Upper lobe of right lung (tissue), 1 donor: Measurements from ENCODE around the gene CFHR3. TPM values are rescaled to one million over a fixed set of nuclear protein-coding genes. Genes with fewer than 3 reads are reported as not detected.
"Not testable (repeated sequence)": the region's sequence is repeated elsewhere in the genome, so short reads cannot be mapped to it uniquely, and the experiment has no call there.

Experiments
- ATAC-seq: fragments of 200-7000 bp; cut with Tn5 transposase; one replicate; pipeline ENCODE4 v1.9.1; 2020; ENCODE audit warnings: mild to moderate bottlenecking, moderate library complexity
- DNase-seq: peaks from one replicate; pipeline ENCODE4 v3.0.0-alpha.2; 2020
- H3K27ac ChIP-seq: fragments of 200-600 bp; one replicate; pipeline ENCODE4 v1.8.0; 2022
- H3K27me3 ChIP-seq: fragments of 200-600 bp; one replicate; pipeline ENCODE4 v1.8.0; 2022; ENCODE audit warnings: mild to moderate bottlenecking
- H3K36me3 ChIP-seq: fragments of 200-600 bp; one replicate; pipeline ENCODE4 v1.8.0; 2022
- H3K4me1 ChIP-seq: fragments of 200-600 bp; one replicate; pipeline ENCODE4 v1.8.0; 2022
- H3K4me3 ChIP-seq: fragments of 200-600 bp; one replicate; pipeline ENCODE4 v1.8.0; 2022; ENCODE audit warnings: mild to moderate bottlenecking
- H3K9me3 ChIP-seq: fragments of 200-600 bp; one replicate; pipeline ENCODE4 v1.8.0; 2022
- CTCF ChIP-seq: fragments of 200-600 bp; IDR thresholded peaks from one replicate; pipeline ENCODE4 v1.8.0; 2022; ENCODE audit warnings: antibody characterized with exemption
- intact Hi-C: fragments of 100-400 bp; cut with DNase I; formaldehyde crosslinking; loops from one replicate; pipeline ENCODE4 v1.11.0; 2022
- total RNA-seq: library from RNA; stranded (reverse); fragmentation: NEBNext Ultra II Directional; extraction: Animal tissue kit (Norgen Biotek cat#: 25700); gene quantifications from one replicate; pipeline ENCODE4 v1.2.1, GENCODE V29; 2021
- donor health status: DM: no; HTN: yes; CAD: no; lungs with severe emphysema.

The CFHR3 gene
- total RNA-seq, 1 donor from 2014 or later, result 0.23 TPM

GRCh38 chr1:196738730-196739129 lies 35.9 kb upstream of the CFHR3 start:
- intact Hi-C loops, result no loop called here
- H3K9me3 ChIP-seq, result no peaks in the 10 kb centered on the region

GRCh38 chr1:196743244-196743643 lies 31.4 kb upstream of the CFHR3 start:
- H3K9me3 ChIP-seq, H3K4me1 ChIP-seq, H3K27ac ChIP-seq, intact Hi-C loops, DNase-seq, H3K4me3 ChIP-seq, H3K36me3 ChIP-seq, H3K27me3 ChIP-seq, ATAC-seq: not testable (repeated sequence)
- peak; percentile 36 for TF ChIP-seq CTCF

More at GRCh38 chr1:196738730-196739129, 35.9 kb upstream of the CFHR3 start:
- H3K36me3 ChIP-seq, result no peaks in the 10 kb centered on the region
- H3K4me1 ChIP-seq, result no peaks in the 10 kb centered on the region
- no peaks in the 10 kb centered on the region for H3K27me3 ChIP-seq
- DNase-seq (no peak), ATAC-seq (no peak)
- H3K4me3 ChIP-seq, result no peak overlapping the region
- H3K27ac ChIP-seq, result no peak overlapping the region
- no peak for TF ChIP-seq CTCF

- H3K27me3 ChIP-seq, DNase-seq, H3K36me3 ChIP-seq, ATAC-seq, H3K4me1 ChIP-seq, H3K9me3 ChIP-seq, H3K27ac ChIP-seq, intact Hi-C loops, H3K4me3 ChIP-seq: not testable (repeated sequence)
Observed at GRCh38 chr1:196765019-196765740, 9.5 kb upstream of the CFHR3 start.

GRCh38 chr1:196769823-196770222 lies 4.8 kb upstream of the CFHR3 start:
- DNase-seq, H3K27ac ChIP-seq, H3K27me3 ChIP-seq, H3K4me1 ChIP-seq, intact Hi-C loops, H3K4me3 ChIP-seq, ATAC-seq, H3K9me3 ChIP-seq, H3K36me3 ChIP-seq: not testable (repeated sequence)

GRCh38 chr1:196773713-196774112 lies 927 bp upstream of the CFHR3 start:
- Histone ChIP-seq H3K27me3 (no peaks in the 10 kb centered on the region), H3K27ac (no peak overlapping the region), H3K4me3 (no peak overlapping the region), H3K9me3 (no peaks in the 10 kb centered on the region), H3K36me3 (no peaks in the 10 kb centered on the region), H3K4me1 (no peaks in the 10 kb centered on the region)
- no peak for ATAC-seq
- TF ChIP-seq CTCF, result no peak
- DNase-seq, result no peak
- intact Hi-C loops, result no loop called here

GRCh38 chr1:196774175-196774574 lies 465 bp upstream of the CFHR3 start:
- Histone ChIP-seq H3K4me3 (no peak overlapping the region), H3K4me1 (no peaks in the 10 kb centered on the region), H3K27me3 (no peaks in the 10 kb centered on the region), H3K36me3 (no peaks in the 10 kb centered on the region), H3K9me3 (no peaks in the 10 kb centered on the region), H3K27ac (no peak overlapping the region)
- intact Hi-C loops, result no loop called here
- TF ChIP-seq CTCF, result no peak
- no peak for ATAC-seq
- no peak for DNase-seq

GRCh38 chr1:196777603-196778002 lies 3.0 kb downstream of the CFHR3 start:
- TF ChIP-seq CTCF, result no peak
- H3K27me3 ChIP-seq, result no peaks in the 10 kb centered on the region
- no peaks in the 10 kb centered on the region for H3K36me3 ChIP-seq
- no peaks in the 10 kb centered on the region for H3K9me3 ChIP-seq
- H3K4me1 ChIP-seq, result no peaks in the 10 kb centered on the region
- no peak overlapping the region for H3K4me3 ChIP-seq
- H3K27ac ChIP-seq, result no peak overlapping the region
- ATAC-seq (no peak), DNase-seq (no peak)
- intact Hi-C loops, result no loop called here
